Prostate gland (tissue), 2 donors: ENCODE measurements around the gene NDUFA11.

Source experiments
- POLR2A ChIP-seq: fragments of 450-650 bp; IDR thresholded peaks from one replicate; pipeline ENCODE4 v1.6.1; 2016; ENCODE audit warnings: antibody characterized with exemption, mild to moderate bottlenecking
- POLR2AphosphoS5 ChIP-seq: sonication (generic); formaldehyde crosslinking; IDR thresholded peaks from one replicate; pipeline ENCODE4 v1.6.1; 2017; ENCODE audit warnings: antibody characterized with exemption
- TF ChIP-seq, protein P1 (sequence below), 4 experiments: fragments of 200-600 bp in 2 of 4; fragments of 450-650 bp in 2 of 4; sonication (generic) in 2 of 4; IDR thresholded peaks; 1 replicate in 3 of 4; 2 replicates in 1 of 4; pipeline ENCODE4 v1.5.1; 2016 to 2019; ENCODE audit warnings: antibody characterized with exemption in 4 of 4, mild to moderate bottlenecking in 2 of 4, moderate library complexity in 2 of 4

GRCh38 chr19:5893296-5893903 lies 10.2 kb downstream of the NDUFA11 start:
- TF ChIP-seq POLR2AphosphoS5 (no peak), POLR2A (no peak)
- TF ChIP-seq, protein P1, sequence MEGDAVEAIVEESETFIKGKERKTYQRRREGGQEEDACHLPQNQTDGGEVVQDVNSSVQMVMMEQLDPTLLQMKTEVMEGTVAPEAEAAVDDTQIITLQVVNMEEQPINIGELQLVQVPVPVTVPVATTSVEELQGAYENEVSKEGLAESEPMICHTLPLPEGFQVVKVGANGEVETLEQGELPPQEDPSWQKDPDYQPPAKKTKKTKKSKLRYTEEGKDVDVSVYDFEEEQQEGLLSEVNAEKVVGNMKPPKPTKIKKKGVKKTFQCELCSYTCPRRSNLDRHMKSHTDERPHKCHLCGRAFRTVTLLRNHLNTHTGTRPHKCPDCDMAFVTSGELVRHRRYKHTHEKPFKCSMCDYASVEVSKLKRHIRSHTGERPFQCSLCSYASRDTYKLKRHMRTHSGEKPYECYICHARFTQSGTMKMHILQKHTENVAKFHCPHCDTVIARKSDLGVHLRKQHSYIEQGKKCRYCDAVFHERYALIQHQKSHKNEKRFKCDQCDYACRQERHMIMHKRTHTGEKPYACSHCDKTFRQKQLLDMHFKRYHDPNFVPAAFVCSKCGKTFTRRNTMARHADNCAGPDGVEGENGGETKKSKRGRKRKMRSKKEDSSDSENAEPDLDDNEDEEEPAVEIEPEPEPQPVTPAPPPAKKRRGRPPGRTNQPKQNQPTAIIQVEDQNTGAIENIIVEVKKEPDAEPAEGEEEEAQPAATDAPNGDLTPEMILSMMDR (IDR thresholded peaks at IDR 0.05): no peak
